Measurements from ENCODE around the gene ALOX15. TPM values are rescaled to one million over a fixed set of nuclear protein-coding genes. Genes with fewer than 3 reads are reported as not detected.
"Not testable (repeated sequence)": the region's sequence is repeated elsewhere in the genome, so short reads cannot be mapped to it uniquely, and the experiment has no call there.

The ALOX15 gene
- total RNA-seq, 2 donors from 2014 or later = not detected

GRCh38 chr17:4598776-4599504 is 42.5 kb downstream of the ALOX15 start:
- intact Hi-C loops (cut with DNase I) = no loop called here
- WGBS, 2 donors = 70 to 76% methylated on average over 18 to 20 of the region's 20 CpGs
- Histone ChIP-seq H3K4me3 (no peak overlapping the region), H3K4me1 (no peaks in the 10 kb centered on the region), H3K36me3 (replicated peaks in 1 of 2; ENCODE audit: insufficient read depth in 1 of 2, low read depth in 2 of 2) (no peaks in the 10 kb centered on the region), H3K27me3 (peaks cover 0 to 3% of the 10 kb centered on the region in 2 donors), H3K9me3 (no peaks in the 10 kb centered on the region), H3K27ac (no peak overlapping the region)
- DNase-seq (peak in 2 of 4 donors; percentile 32 to 52), ATAC-seq (no peak)
- no peak for TF ChIP-seq POLR2A (IDR thresholded peaks at IDR 0.05)
- TF ChIP-seq, protein P1, sequence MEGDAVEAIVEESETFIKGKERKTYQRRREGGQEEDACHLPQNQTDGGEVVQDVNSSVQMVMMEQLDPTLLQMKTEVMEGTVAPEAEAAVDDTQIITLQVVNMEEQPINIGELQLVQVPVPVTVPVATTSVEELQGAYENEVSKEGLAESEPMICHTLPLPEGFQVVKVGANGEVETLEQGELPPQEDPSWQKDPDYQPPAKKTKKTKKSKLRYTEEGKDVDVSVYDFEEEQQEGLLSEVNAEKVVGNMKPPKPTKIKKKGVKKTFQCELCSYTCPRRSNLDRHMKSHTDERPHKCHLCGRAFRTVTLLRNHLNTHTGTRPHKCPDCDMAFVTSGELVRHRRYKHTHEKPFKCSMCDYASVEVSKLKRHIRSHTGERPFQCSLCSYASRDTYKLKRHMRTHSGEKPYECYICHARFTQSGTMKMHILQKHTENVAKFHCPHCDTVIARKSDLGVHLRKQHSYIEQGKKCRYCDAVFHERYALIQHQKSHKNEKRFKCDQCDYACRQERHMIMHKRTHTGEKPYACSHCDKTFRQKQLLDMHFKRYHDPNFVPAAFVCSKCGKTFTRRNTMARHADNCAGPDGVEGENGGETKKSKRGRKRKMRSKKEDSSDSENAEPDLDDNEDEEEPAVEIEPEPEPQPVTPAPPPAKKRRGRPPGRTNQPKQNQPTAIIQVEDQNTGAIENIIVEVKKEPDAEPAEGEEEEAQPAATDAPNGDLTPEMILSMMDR (IDR thresholded peaks at IDR 0.05) = no peak

DNA sequence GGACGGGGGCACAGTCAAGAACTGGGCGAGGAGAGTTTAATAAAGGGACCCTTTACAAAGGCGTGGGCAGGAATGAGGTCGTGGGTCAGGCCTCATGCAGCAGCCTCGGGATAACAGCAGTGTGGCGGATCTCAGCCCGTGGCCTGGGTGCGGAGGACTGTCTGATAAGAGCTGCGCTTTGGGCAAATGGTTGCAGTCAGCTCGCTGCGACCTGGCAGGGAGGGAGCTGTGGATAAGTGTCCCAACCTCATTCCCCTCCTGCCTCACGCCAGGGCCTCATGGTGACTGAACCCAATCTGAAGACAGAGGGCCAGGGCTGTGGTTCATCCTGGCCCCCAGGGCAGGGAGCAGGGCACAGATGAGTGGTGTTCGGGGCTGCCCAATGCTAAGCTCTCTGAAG is 43.5 kb downstream of the ALOX15 start:
- no peak for TF ChIP-seq POLR2A (IDR thresholded peaks at IDR 0.05)
- TF ChIP-seq, protein P1 (IDR thresholded peaks at IDR 0.05) = no peak
- intact Hi-C loops (cut with DNase I) = no loop called here
- Histone ChIP-seq H3K9me3 (no peaks in the 10 kb centered on the region), H3K4me1 (no peaks in the 10 kb centered on the region), H3K4me3 (no peak overlapping the region), H3K36me3 (replicated peaks in 1 of 2; ENCODE audit: insufficient read depth in 1 of 2, low read depth in 2 of 2) (no peaks in the 10 kb centered on the region), H3K27ac (no peak overlapping the region), H3K27me3 (peaks cover 0 to 3% of the 10 kb centered on the region in 2 donors)
- ATAC-seq (no peak), DNase-seq (no peak)
- WGBS, 2 donors = 67 to 70% methylated on average over 7 to 13 of the region's 13 CpGs

- Histone ChIP-seq H3K27me3 (peaks cover 0 to 3% of the 10 kb centered on the region in 2 donors), H3K36me3 (replicated peaks in 1 of 2; ENCODE audit: insufficient read depth in 1 of 2, low read depth in 2 of 2) (no peaks in the 10 kb centered on the region), H3K4me1 (no peaks in the 10 kb centered on the region), H3K4me3 (no peak overlapping the region), H3K9me3 (no peaks in the 10 kb centered on the region), H3K27ac (no peak overlapping the region)
- ATAC-seq (no peak), DNase-seq (no peak)
- no peak for TF ChIP-seq POLR2A (IDR thresholded peaks at IDR 0.05)
- TF ChIP-seq, protein P1 (IDR thresholded peaks at IDR 0.05) = no peak
- 83 to 89% methylated on average over 16 to 33 of the region's 36 CpGs for WGBS, 2 donors
- intact Hi-C loops (cut with DNase I) = no loop called here
Observed at GRCh38 chr17:4596636-4597380, 44.7 kb downstream of the ALOX15 start.

- H3K4me3 ChIP-seq; H3K4me1 ChIP-seq; H3K9me3 ChIP-seq; ATAC-seq; H3K27me3 ChIP-seq; H3K36me3 ChIP-seq (replicated peaks in 1 of 2; ENCODE audit: insufficient read depth in 1 of 2, low read depth in 2 of 2); H3K27ac ChIP-seq; intact Hi-C loops (cut with DNase I); DNase-seq: not testable (repeated sequence)
- 81 to 85% methylated on average over 12 to 22 of the region's 23 CpGs for WGBS, 2 donors
Observed at GRCh38 chr17:4595685-4596342, 45.7 kb downstream of the ALOX15 start.
